ENCODE measurements around the gene DNAJB6.

DNAJB6 gene

DNA sequence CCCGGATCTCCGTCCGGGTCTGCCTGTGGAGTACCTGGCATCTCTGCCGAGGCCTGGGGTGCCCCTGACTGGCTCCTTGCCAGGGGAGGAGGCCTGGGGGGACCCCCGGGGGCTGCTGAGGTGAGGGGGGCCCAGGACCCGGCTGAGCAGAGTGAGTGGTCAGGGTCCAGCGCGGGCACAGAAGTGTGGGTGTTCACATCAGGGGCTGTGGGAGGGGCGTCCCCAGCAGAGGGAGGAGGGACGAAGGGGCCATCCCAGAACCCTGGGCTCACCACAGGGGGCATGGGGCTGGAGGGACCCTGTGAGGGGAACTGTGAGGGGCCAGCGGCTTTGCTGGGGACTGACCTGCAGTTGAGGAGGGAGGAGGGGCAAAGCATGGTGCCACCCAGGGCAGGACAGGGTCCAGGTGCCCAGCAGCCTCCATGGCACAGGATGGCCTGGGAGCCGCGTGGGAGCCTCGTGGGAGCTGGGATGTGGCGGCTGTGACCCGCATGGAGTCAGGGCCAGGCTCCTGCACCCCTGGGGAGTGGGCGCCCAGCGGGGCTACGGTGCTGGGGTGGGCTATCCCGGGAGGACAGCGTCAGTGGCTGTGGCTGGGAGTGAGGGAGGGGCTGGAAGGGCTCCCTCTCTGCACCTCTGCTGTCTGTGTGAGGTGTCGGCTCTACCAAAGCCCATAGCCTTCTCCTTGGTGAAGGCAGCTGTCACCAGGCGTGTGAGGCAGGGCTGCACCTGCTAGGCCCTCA is 91.2 kb downstream of the DNAJB6 start:
- TF ChIP-seq ISL1 (CRISPR knock-in tag; IDR thresholded peaks at IDR 0.05) = no peak
- TF ChIP-seq BACH2 (CRISPR knock-in tag; IDR thresholded peaks at IDR 0.05; ENCODE audit: borderline replicate concordance) = no peak
- no peak for ATAC-seq

GRCh38 chr7:157428554-157428945 is 91.7 kb downstream of the DNAJB6 start:
- TF ChIP-seq RARB (CRISPR knock-in tag; IDR thresholded peaks at IDR 0.05) = no peak
- no peak for ATAC-seq

- TF ChIP-seq, protein P1, sequence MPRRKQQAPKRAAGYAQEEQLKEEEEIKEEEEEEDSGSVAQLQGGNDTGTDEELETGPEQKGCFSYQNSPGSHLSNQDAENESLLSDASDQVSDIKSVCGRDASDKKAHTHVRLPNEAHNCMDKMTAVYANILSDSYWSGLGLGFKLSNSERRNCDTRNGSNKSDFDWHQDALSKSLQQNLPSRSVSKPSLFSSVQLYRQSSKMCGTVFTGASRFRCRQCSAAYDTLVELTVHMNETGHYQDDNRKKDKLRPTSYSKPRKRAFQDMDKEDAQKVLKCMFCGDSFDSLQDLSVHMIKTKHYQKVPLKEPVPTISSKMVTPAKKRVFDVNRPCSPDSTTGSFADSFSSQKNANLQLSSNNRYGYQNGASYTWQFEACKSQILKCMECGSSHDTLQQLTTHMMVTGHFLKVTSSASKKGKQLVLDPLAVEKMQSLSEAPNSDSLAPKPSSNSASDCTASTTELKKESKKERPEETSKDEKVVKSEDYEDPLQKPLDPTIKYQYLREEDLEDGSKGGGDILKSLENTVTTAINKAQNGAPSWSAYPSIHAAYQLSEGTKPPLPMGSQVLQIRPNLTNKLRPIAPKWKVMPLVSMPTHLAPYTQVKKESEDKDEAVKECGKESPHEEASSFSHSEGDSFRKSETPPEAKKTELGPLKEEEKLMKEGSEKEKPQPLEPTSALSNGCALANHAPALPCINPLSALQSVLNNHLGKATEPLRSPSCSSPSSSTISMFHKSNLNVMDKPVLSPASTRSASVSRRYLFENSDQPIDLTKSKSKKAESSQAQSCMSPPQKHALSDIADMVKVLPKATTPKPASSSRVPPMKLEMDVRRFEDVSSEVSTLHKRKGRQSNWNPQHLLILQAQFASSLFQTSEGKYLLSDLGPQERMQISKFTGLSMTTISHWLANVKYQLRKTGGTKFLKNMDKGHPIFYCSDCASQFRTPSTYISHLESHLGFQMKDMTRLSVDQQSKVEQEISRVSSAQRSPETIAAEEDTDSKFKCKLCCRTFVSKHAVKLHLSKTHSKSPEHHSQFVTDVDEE (CRISPR knock-in tag; IDR thresholded peaks at IDR 0.05) = no peak
- no peak for TF ChIP-seq RARB (CRISPR knock-in tag; IDR thresholded peaks at IDR 0.05)
- no peak for TF ChIP-seq ZC3H10 (CRISPR knock-in tag; IDR thresholded peaks at IDR 0.05)
- TF ChIP-seq, protein P2, sequence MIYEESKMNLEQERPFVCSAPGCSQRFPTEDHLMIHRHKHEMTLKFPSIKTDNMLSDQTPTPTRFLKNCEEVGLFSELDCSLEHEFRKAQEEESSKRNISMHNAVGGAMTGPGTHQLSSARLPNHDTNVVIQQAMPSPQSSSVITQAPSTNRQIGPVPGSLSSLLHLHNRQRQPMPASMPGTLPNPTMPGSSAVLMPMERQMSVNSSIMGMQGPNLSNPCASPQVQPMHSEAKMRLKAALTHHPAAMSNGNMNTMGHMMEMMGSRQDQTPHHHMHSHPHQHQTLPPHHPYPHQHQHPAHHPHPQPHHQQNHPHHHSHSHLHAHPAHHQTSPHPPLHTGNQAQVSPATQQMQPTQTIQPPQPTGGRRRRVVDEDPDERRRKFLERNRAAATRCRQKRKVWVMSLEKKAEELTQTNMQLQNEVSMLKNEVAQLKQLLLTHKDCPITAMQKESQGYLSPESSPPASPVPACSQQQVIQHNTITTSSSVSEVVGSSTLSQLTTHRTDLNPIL (CRISPR knock-in tag; IDR thresholded peaks at IDR 0.05; ENCODE audit: low read depth) = no peak
- TF ChIP-seq ZNF565 (CRISPR knock-in tag; conservative IDR thresholded peaks at IDR 0.05; ENCODE audit: low read depth) = no peak
- no peak for TF ChIP-seq ZNF70 (CRISPR knock-in tag; IDR thresholded peaks at IDR 0.05)
- no peak for TF ChIP-seq ESRRG (CRISPR knock-in tag; IDR thresholded peaks at IDR 0.05)
- no peak for TF ChIP-seq ISL1 (CRISPR knock-in tag; IDR thresholded peaks at IDR 0.05)
- no peak for TF ChIP-seq SNAI2 (CRISPR knock-in tag; IDR thresholded peaks at IDR 0.05)
- TF ChIP-seq, protein P3, sequence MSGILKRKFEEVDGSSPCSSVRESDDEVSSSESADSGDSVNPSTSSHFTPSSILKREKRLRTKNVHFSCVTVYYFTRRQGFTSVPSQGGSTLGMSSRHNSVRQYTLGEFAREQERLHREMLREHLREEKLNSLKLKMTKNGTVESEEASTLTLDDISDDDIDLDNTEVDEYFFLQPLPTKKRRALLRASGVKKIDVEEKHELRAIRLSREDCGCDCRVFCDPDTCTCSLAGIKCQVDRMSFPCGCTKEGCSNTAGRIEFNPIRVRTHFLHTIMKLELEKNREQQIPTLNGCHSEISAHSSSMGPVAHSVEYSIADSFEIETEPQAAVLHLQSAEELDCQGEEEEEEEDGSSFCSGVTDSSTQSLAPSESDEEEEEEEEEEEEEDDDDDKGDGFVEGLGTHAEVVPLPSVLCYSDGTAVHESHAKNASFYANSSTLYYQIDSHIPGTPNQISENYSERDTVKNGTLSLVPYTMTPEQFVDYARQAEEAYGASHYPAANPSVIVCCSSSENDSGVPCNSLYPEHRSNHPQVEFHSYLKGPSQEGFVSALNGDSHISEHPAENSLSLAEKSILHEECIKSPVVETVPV (CRISPR knock-in tag; IDR thresholded peaks at IDR 0.05) = no peak
- no peak for TF ChIP-seq POU6F1 (CRISPR knock-in tag; IDR thresholded peaks at IDR 0.05; ENCODE audit: borderline replicate concordance, low read depth)
- TF ChIP-seq TCF4 (CRISPR knock-in tag; IDR thresholded peaks at IDR 0.05; ENCODE audit: borderline replicate concordance) = no peak
- no peak for TF ChIP-seq PATZ1 (CRISPR knock-in tag; IDR thresholded peaks at IDR 0.05; ENCODE audit: borderline replicate concordance)
- ATAC-seq = no peak
Measured at GRCh38 chr7:157429001-157429679, 92.3 kb downstream of the DNAJB6 start.

DNA sequence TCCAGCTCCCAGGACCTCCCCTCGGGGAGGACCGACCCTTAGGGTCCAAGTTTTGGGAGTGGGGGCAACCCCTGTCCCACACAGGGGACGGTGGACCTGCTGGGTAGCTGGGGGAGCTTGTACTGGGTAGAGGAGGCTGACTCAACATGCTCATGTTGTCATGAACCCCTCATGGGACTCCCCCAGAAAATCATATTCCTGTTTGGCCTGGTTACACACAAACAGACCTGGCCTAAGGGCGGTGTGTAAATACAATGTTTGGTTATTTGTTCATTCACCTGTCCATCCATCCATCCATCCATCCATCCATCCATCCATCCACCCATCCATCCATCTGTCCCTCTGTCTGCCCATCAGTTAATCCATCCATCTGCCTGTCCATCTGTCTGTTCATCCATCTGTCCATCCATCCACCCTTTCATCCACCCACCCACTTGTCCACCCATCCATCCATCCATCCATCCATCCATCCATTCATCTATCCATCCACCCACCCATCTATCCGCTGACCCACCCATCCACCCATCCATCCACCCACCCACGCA is 92.9 kb downstream of the DNAJB6 start:
- ATAC-seq = no peak
- TF ChIP-seq SNAI2 (CRISPR knock-in tag; IDR thresholded peaks at IDR 0.05) (no peak), TOX (CRISPR knock-in tag; IDR thresholded peaks at IDR 0.05; ENCODE audit: borderline replicate concordance) (no peak), GLIS3 (CRISPR knock-in tag; IDR thresholded peaks at IDR 0.05) (no peak), ISL1 (CRISPR knock-in tag; IDR thresholded peaks at IDR 0.05) (no peak), ZNF8 (CRISPR knock-in tag; IDR thresholded peaks at IDR 0.05) (no peak), POU6F1 (CRISPR knock-in tag; IDR thresholded peaks at IDR 0.05; ENCODE audit: borderline replicate concordance, low read depth) (no peak), ZFP3 (CRISPR knock-in tag; IDR thresholded peaks at IDR 0.05) (no peak), BACH2 (CRISPR knock-in tag; IDR thresholded peaks at IDR 0.05; ENCODE audit: borderline replicate concordance) (no peak), PATZ1 (CRISPR knock-in tag; IDR thresholded peaks at IDR 0.05; ENCODE audit: borderline replicate concordance) (no peak)

All from SK-N-SH treated with all-trans-retinoic acid at 6 μM for 48 hours (cell line).